AG04450 (cell line): ENCODE data around the gene C22orf15. TPM values are rescaled to one million over a fixed set of nuclear protein-coding genes. Genes with fewer than 3 reads are reported as not detected.

Experiments used
- CTCF ChIA-PET: fragments of 300-600, 350-600 bp; formaldehyde crosslinking; extraction: SDS; loops from one replicate; lab custom pipeline; 2022; ENCODE audit warnings: antibody characterized with exemption, inconsistent platforms; lab: Charles Lee
- POLR2A ChIA-PET: fragments of 350-600 bp; formaldehyde crosslinking; extraction: SDS; loops from one replicate; lab custom pipeline; 2021; ENCODE audit warnings: antibody characterized with exemption, inconsistent platforms; lab: Yijun Ruan, JAX
- DNase-seq: peaks from one replicate; pipeline ENCODE4 v3.0.0-alpha.2; 2011; ENCODE audit warnings: low read depth, low spot score
- H3K27ac ChIP-seq: one replicate; pipeline ENCODE4 v1.5.1; 2012; ENCODE audit warnings: low read depth, low read length, control low read depth
- H3K27me3 ChIP-seq: one replicate; pipeline ENCODE4 v1.6.0; 2012; ENCODE audit warnings: low read length; ENCODE audit not compliant: control insufficient read depth, insufficient read depth
- H3K4me3 ChIP-seq: 2 replicates; pipeline ENCODE4 v1.5.1; 2011; ENCODE audit warnings: mild to moderate bottlenecking, low read depth, low read length, control low read depth
- H3K9me3 ChIP-seq: 2 replicates; pipeline ENCODE4 v1.5.1; 2012; ENCODE audit warnings: low read length; ENCODE audit not compliant: control insufficient read depth, insufficient read depth
- CTCF ChIP-seq: IDR thresholded peaks from 2 replicates; pipeline ENCODE4 v1.5.1; 2011; ENCODE audit warnings: low read depth, low read length, control low read depth, inconsistent platforms
- polyA plus RNA-seq: library from polyadenylated mRNA; depleted of rRNA; stranded (reverse); fragments of >200 nt; gene quantifications from 2 replicates; pipeline ENCODE4 v1.2.3, GENCODE V29; 2011

Gene C22orf15
- polyA plus RNA-seq, 1 experiment = 2.1 TPM

GRCh38 chr22:23750714-23751440, 11.9 kb upstream of the C22orf15 start, which contains the start of gene ZNF70:
ZNF70 (minus strand) TSS chr22:23751112; CDS start chr22:23745140, 5,972 bp downstream.
- no peaks in the 10 kb centered on the region for H3K27me3 ChIP-seq
- peak within 1 kb of the TSS; percentile 92 for H3K4me3 ChIP-seq
- POLR2A ChIA-PET = interaction anchor here (0.6 to 1.2 kb wide), 3 partner anchors 12 to 34 kb away, joined by 3 to 4 read pairs (median 3); partner anchors contain the start of gene C22orf15
- H3K27ac ChIP-seq = peak within 1 kb of the TSS; percentile 77
- CTCF ChIA-PET = interaction anchor here (1.5 kb wide), 1 partner anchor 18 kb away, joined by 7 read pairs; no protein-coding TSS in a partner anchor
- peak; percentile 26; the same call in 1 of the 2 replicates for TF ChIP-seq CTCF
- peak; percentile 30 for DNase-seq
- H3K9me3 ChIP-seq = no peaks in the 10 kb centered on the region; the same call in 1 of the 2 replicates

GRCh38 chr22:23751441-23751996, 11.3 kb upstream of the C22orf15 start:
- Histone ChIP-seq H3K27ac (peak overlapping the region; percentile 77), H3K9me3 (no peaks in the 10 kb centered on the region; the same call in 1 of the 2 replicates), H3K4me3 (peak overlapping the region; percentile 92), H3K27me3 (no peaks in the 10 kb centered on the region)
- no peak for DNase-seq
- CTCF ChIA-PET = interaction anchor here (1.5 to 2.0 kb wide), 3 partner anchors 16 to 98 kb away, joined by 4 to 9 read pairs (median 7); partner anchors contain the start of gene CHCHD10
- TF ChIP-seq CTCF = no peak
- POLR2A ChIA-PET = interaction anchor here (0.6 to 1.0 kb wide), 2 partner anchors 23 to 521 kb away, joined by 3 read pairs; no protein-coding TSS in a partner anchor

GRCh38 chr22:23752090-23752691, 10.6 kb upstream of the C22orf15 start:
- no peak for TF ChIP-seq CTCF
- POLR2A ChIA-PET = no interaction called here
- no peak for DNase-seq
- H3K27me3 ChIP-seq = no peaks in the 10 kb centered on the region
- no peaks in the 10 kb centered on the region; the same call in 1 of the 2 replicates for H3K9me3 ChIP-seq
- no peak overlapping the region for H3K4me3 ChIP-seq
- CTCF ChIA-PET = interaction anchor here (1.5 to 2.0 kb wide), 2 partner anchors 16 to 97 kb away, joined by 4 to 9 read pairs; partner anchors contain the start of gene CHCHD10
- no peak overlapping the region for H3K27ac ChIP-seq

- ChIA-PET POLR2A (no interaction called here), CTCF (interaction anchor here (1.5 to 2.0 kb wide), 2 partner anchors 15 to 97 kb away, joined by 4 to 9 read pairs; partner anchors contain the start of gene CHCHD10)
- Histone ChIP-seq H3K27me3 (no peaks in the 10 kb centered on the region), H3K9me3 (no peaks in the 10 kb centered on the region; the same call in 1 of the 2 replicates), H3K27ac (no peak overlapping the region), H3K4me3 (no peak overlapping the region)
- no peak for TF ChIP-seq CTCF
- DNase-seq = no peak
These were observed 10.0 kb upstream of the C22orf15 start for GRCh38 chr22:23752750-23753149.
